Activated CD8-positive, alpha-beta memory T cell treated with anti-CD3 and anti-CD28 coated beads for 1 hour (primary cell): ENCODE results near the gene LRRC43.

Experiments
- DNase-seq, 2 donors: peaks; one replicate each; pipeline ENCODE4 v3.0.0-alpha.2; 2020; ENCODE audit warnings: low read depth in 1 of 2; ENCODE audit errors: extremely low read depth in 1 of 2

LRRC43 gene

GRCh38 chr12:122215771-122216170 lies 32.8 kb downstream of the LRRC43 start:
- no peak for DNase-seq

- no peak for DNase-seq
These were observed 33.5 kb downstream of the LRRC43 start for GRCh38 chr12:122216445-122216844.

- peak; percentile 99 for DNase-seq
These were observed 42.9 kb downstream of the LRRC43 start, which contains the start of gene DIABLO for GRCh38 chr12:122225683-122226365. DIABLO (minus strand) TSS chr12:122226052; CDS start chr12:122226014, 38 bp downstream.

- no peak for DNase-seq
These were observed 43.6 kb downstream of the LRRC43 start for GRCh38 chr12:122226366-122227125.

GRCh38 chr12:122227341-122227740 lies 44.4 kb downstream of the LRRC43 start:
- peak in 1 of 2 donors; percentile 20 for DNase-seq

GRCh38 chr12:122228092-122228491 lies 45.2 kb downstream of the LRRC43 start:
- no peak for DNase-seq

GRCh38 chr12:122230798-122231197 lies 47.9 kb downstream of the LRRC43 start:
- no peak for DNase-seq

GRCh38 chr12:122232691-122233090 lies 49.8 kb downstream of the LRRC43 start:
- no peak for DNase-seq

- no peak for DNase-seq
These were observed 52.8 kb downstream of the LRRC43 start for GRCh38 chr12:122235741-122236140.

GRCh38 chr12:122238861-122239260 lies 55.9 kb downstream of the LRRC43 start:
- DNase-seq: no peak

GRCh38 chr12:122243965-122244364 lies 61.0 kb downstream of the LRRC43 start:
- no peak for DNase-seq

GRCh38 chr12:122244565-122245371 lies 61.8 kb downstream of the LRRC43 start:
- no peak for DNase-seq

- DNase-seq: no peak
These were observed 62.6 kb downstream of the LRRC43 start for GRCh38 chr12:122245553-122245952.

- DNase-seq: no peak
These were observed 67.1 kb downstream of the LRRC43 start for GRCh38 chr12:122250047-122250446.

GRCh38 chr12:122250536-122250935 lies 67.6 kb downstream of the LRRC43 start:
- DNase-seq: no peak
